Measurements from ENCODE around the gene DCDC1. TPM values are rescaled to one million over a fixed set of nuclear protein-coding genes. Genes with fewer than 3 reads are reported as not detected.
A peak's percentile ranks its signal among the peaks of the same experiment; 100 is the strongest.

The DCDC1 gene
- polyA plus RNA-seq, 2 of the 4 experiments (the other 2 are of a cell fraction), result 2.8 to 9.5 TPM

GRCh38 chr11:31328697-31329096 is 40.8 kb downstream of the DCDC1 start:
- no peaks in the 10 kb centered on the region for H3K4me1 ChIP-seq
- no peaks in the 10 kb centered on the region for H3K9me3 ChIP-seq
- no peak overlapping the region for H3K4me2 ChIP-seq
- no peak overlapping the region for H3K4me3 ChIP-seq
- CTCF ChIA-PET, result no interaction called here
- ATAC-seq (no peak), FAIRE-seq (no peak), DNase-seq (ENCODE audit: low read depth in 1 of 2, low spot score in 1 of 2) (no peak)
- POLR2A ChIA-PET, result no interaction called here
- 61% methylated on average over 6 of the region's 6 CpGs for WGBS (ENCODE audit: missing lambda C conversion rate)
- H3K27ac ChIP-seq, result no peak overlapping the region
- TF ChIP-seq EP300 (IDR thresholded peaks at IDR 0.05), result no peak
- peak; percentile 79 for TF ChIP-seq MAFK (IDR thresholded peaks at IDR 0.05; ENCODE audit: partially characterized antibody)
- TF ChIP-seq HOXB5 (CRISPR knock-in tag; IDR thresholded peaks at IDR 0.05), result no peak
- no peak for TF ChIP-seq NPAS2 (CRISPR knock-in tag; IDR thresholded peaks at IDR 0.05; ENCODE audit: borderline replicate concordance)
- TF ChIP-seq MAZ (IDR thresholded peaks at IDR 0.05; ENCODE audit: borderline replicate concordance, low read depth, low read length), result no peak
- TF ChIP-seq HEYL (CRISPR knock-in tag; IDR thresholded peaks at IDR 0.05), result no peak
- no peak for TF ChIP-seq POLR2A (IDR thresholded peaks at IDR 0.05; ENCODE audit: low read length)

- H3K27ac ChIP-seq, result no peak overlapping the region
- TF ChIP-seq CBX8 (IDR thresholded peaks at IDR 0.05), result no peak
- no peak for TF ChIP-seq ZC3H11A (IDR thresholded peaks at IDR 0.05)
- TF ChIP-seq CEBPB (IDR thresholded peaks at IDR 0.05), result no peak
- no peak for TF ChIP-seq RNF2 (IDR thresholded peaks at IDR 0.05; ENCODE audit: borderline replicate concordance, low read depth)
- TF ChIP-seq NPAS2 (CRISPR knock-in tag; IDR thresholded peaks at IDR 0.05; ENCODE audit: borderline replicate concordance), result no peak
- no peak for TF ChIP-seq SMC3 (IDR thresholded peaks at IDR 0.05)
- TF ChIP-seq REST (IDR thresholded peaks at IDR 0.05), result no peak
- no peak for TF ChIP-seq EP300 (IDR thresholded peaks at IDR 0.05)
- TF ChIP-seq HOXB13 (CRISPR knock-in tag; IDR thresholded peaks at IDR 0.05; ENCODE audit: low read depth), result no peak
- TF ChIP-seq HOXA7 (CRISPR knock-in tag; IDR thresholded peaks at IDR 0.05), result no peak
- DNase-seq (ENCODE audit: low read depth in 1 of 2, low spot score in 1 of 2) (no peak), ATAC-seq (no peak), FAIRE-seq (no peak)
- H3K9me3 ChIP-seq, result no peaks in the 10 kb centered on the region
- POLR2A ChIA-PET, result no interaction called here
- H3K4me1 ChIP-seq, result no peaks in the 10 kb centered on the region
- no peak overlapping the region for H3K4me2 ChIP-seq
- CTCF ChIA-PET, result no interaction called here
- H3K4me3 ChIP-seq, result no peak overlapping the region
- WGBS (ENCODE audit: missing lambda C conversion rate), result 64% methylated on average over 3 of the region's 3 CpGs
These were observed 42.1 kb downstream of the DCDC1 start for GRCh38 chr11:31327417-31327816.

GRCh38 chr11:31326470-31327148 is 42.9 kb downstream of the DCDC1 start:
- FAIRE-seq, result no peak
- WGBS (ENCODE audit: missing lambda C conversion rate), result 40% methylated on average over 2 of the region's 2 CpGs
- CTCF ChIA-PET, result no interaction called here

More at GRCh38 chr11:31326470-31327148, 42.9 kb downstream of the DCDC1 start:
- 0 out of 3 replicates have a peak overlapping the region, but pooled peaks have one; percentile 8 for H3K4me2 ChIP-seq
- no peak overlapping the region for H3K4me3 ChIP-seq
- POLR2A ChIA-PET, result no interaction called here
- H3K9me3 ChIP-seq, result no peaks in the 10 kb centered on the region
- TF ChIP-seq RCOR1 (IDR thresholded peaks at IDR 0.05; ENCODE audit: low read depth, low read length) (no peak), ZNF302 (CRISPR knock-in tag; IDR thresholded peaks at IDR 0.05) (no peak), MAX (IDR thresholded peaks at IDR 0.05) (no peak), CHD4 (IDR thresholded peaks at IDR 0.05; ENCODE audit: borderline replicate concordance) (no peak), FOXS1 (CRISPR knock-in tag; IDR thresholded peaks at IDR 0.05) (no peak), CEBPB (IDR thresholded peaks at IDR 0.05) (no peak), BCL3 (IDR thresholded peaks at IDR 0.05) (no peak), USF2 (IDR thresholded peaks at IDR 0.05) (no peak), HEYL (CRISPR knock-in tag; IDR thresholded peaks at IDR 0.05) (no peak), TP53 (CRISPR knock-in tag; IDR thresholded peaks at IDR 0.05) (no peak), CBX8 (IDR thresholded peaks at IDR 0.05) (no peak), KDM1A (IDR thresholded peaks at IDR 0.05; ENCODE audit: low read depth) (no peak), SMC3 (IDR thresholded peaks at IDR 0.05) (no peak), ELK1 (IDR thresholded peaks at IDR 0.05; ENCODE audit: low read depth, low read length) (no peak), CTCF (IDR thresholded peaks at IDR 0.05) (no peak), ZC3H11A (IDR thresholded peaks at IDR 0.05) (no peak)
- no peak overlapping the region for H3K27ac ChIP-seq
- H3K4me1 ChIP-seq, result no peaks in the 10 kb centered on the region
- DNase-seq (ENCODE audit: low read depth in 1 of 2, low spot score in 1 of 2), result no peak
- ATAC-seq, result no peak

Measured in A549 (cell line).